ENCODE measurements around the gene UNC13A. TPM values are rescaled to one million over a fixed set of nuclear protein-coding genes. Genes with fewer than 3 reads are reported as not detected.

Gene UNC13A
- total RNA-seq, 6 experiments from 2014 or later: 0.02 TPM; not detected in 5

DNA sequence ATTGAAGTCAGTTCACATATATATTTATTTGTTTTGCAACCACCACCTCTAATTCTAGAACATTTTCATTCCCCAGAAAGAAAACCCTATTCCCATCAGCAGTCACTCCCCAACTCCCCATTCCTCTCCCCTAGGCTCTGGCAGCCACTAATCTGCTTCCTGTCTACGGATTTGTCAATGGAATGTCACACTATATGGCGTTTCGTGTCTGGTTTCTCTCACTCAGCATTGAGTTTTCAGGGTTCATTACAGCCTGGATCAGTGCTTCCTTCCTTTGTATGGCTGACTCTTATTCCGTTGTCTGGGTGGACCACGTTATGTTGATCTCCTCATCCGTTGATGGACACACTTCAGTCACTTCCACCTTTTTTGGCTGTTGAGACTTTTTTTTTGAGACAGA, 123.4 kb downstream of the UNC13A start:
- Histone ChIP-seq H3K9me3 (no peaks in the 10 kb centered on the region), H3K4me3 (no peak overlapping the region)
- intact Hi-C loops (cut with DNase I): no loop called here

DNA sequence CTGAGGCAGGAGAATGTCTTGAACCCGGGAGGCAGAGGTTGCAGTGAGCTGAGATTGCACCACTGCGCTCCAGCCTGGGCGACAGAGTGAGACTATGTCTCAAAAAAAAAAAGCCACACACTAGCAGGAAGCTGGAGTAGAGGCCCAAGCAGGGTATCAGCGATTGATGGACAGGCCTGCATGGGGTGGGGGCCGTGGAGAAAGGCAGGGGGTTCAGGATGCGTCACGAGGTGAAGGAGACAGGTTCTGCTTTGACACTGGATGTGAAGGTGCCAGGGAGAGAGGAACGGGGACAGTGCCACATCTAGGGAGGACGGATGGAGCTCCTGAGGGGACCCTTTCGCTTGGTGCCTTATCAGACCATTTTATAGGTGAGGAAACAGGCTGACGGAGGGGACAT, 125.6 kb downstream of the UNC13A start:
- WGBS (ENCODE audit: insufficient coverage, low coverage, low lambda C conversion rate, missing lambda C conversion rate): 84% methylated on average over 4 of the region's 11 CpGs
- intact Hi-C loops (cut with DNase I): no loop called here
- Histone ChIP-seq H3K4me3 (no peak overlapping the region), H3K36me3 (peaks cover 0 to 19% (median under 1%) of the 10 kb centered on the region in 4 donors), H3K27ac (no peak overlapping the region), H3K27me3 (no peaks in the 10 kb centered on the region), H3K4me1 (no peaks in the 10 kb centered on the region), H3K9me3 (no peaks in the 10 kb centered on the region)
- DNase-seq (no peak), ATAC-seq (no peak)
- TF ChIP-seq, protein P1, sequence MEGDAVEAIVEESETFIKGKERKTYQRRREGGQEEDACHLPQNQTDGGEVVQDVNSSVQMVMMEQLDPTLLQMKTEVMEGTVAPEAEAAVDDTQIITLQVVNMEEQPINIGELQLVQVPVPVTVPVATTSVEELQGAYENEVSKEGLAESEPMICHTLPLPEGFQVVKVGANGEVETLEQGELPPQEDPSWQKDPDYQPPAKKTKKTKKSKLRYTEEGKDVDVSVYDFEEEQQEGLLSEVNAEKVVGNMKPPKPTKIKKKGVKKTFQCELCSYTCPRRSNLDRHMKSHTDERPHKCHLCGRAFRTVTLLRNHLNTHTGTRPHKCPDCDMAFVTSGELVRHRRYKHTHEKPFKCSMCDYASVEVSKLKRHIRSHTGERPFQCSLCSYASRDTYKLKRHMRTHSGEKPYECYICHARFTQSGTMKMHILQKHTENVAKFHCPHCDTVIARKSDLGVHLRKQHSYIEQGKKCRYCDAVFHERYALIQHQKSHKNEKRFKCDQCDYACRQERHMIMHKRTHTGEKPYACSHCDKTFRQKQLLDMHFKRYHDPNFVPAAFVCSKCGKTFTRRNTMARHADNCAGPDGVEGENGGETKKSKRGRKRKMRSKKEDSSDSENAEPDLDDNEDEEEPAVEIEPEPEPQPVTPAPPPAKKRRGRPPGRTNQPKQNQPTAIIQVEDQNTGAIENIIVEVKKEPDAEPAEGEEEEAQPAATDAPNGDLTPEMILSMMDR (IDR thresholded peaks at IDR 0.05): no peak
- TF ChIP-seq POLR2A (IDR thresholded peaks at IDR 0.05): no peak

More for the DNA sequence above, 123.4 kb downstream of the UNC13A start:
- no peak overlapping the region for H3K27ac ChIP-seq
- H3K36me3 ChIP-seq: peaks cover 0 to 40% (median 15%) of the 10 kb centered on the region in 4 donors
- no peaks in the 10 kb centered on the region for H3K27me3 ChIP-seq
- DNase-seq (no peak), ATAC-seq (no peak)
- TF ChIP-seq POLR2A (IDR thresholded peaks at IDR 0.05): no peak
- TF ChIP-seq, protein P1 (IDR thresholded peaks at IDR 0.05): no peak
- WGBS (ENCODE audit: insufficient coverage, low coverage, low lambda C conversion rate, missing lambda C conversion rate): 41% methylated on average over 6 of the region's 6 CpGs
- no peaks in the 10 kb centered on the region for H3K4me1 ChIP-seq

DNA sequence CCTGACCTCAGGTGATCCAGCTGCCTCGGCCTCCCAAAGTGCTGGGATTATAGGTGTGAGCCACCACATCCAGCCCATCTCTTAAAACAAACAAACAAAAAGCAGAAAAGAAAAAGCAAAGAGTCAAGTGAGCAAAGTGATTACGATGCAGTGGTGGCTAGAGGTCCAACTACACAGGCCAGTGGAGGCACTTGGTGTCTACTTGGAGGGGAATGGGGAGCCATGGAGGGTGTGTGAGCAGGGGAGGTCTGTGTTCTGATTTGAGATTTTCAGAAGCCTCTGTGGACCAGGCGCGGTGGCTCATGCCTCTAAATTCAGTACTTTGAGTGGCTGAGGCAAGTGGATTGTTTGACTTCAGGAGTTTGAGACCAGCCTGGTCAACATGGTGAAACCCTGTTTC, 126.1 kb downstream of the UNC13A start:
- H3K27ac ChIP-seq: no peak overlapping the region
- DNase-seq (no peak), ATAC-seq (no peak)
- peaks cover 0 to 14% (median 0%) of the 10 kb centered on the region in 4 donors for H3K36me3 ChIP-seq
- no peaks in the 10 kb centered on the region for H3K27me3 ChIP-seq
- intact Hi-C loops (cut with DNase I): no loop called here
- no peak overlapping the region for H3K4me3 ChIP-seq
- TF ChIP-seq POLR2A (IDR thresholded peaks at IDR 0.05): no peak
- TF ChIP-seq, protein P1 (IDR thresholded peaks at IDR 0.05): no peak
- H3K9me3 ChIP-seq: no peaks in the 10 kb centered on the region
- H3K4me1 ChIP-seq: no peaks in the 10 kb centered on the region
- WGBS (ENCODE audit: insufficient coverage, low coverage, low lambda C conversion rate, missing lambda C conversion rate): 96% methylated on average over 3 of the region's 4 CpGs

DNA sequence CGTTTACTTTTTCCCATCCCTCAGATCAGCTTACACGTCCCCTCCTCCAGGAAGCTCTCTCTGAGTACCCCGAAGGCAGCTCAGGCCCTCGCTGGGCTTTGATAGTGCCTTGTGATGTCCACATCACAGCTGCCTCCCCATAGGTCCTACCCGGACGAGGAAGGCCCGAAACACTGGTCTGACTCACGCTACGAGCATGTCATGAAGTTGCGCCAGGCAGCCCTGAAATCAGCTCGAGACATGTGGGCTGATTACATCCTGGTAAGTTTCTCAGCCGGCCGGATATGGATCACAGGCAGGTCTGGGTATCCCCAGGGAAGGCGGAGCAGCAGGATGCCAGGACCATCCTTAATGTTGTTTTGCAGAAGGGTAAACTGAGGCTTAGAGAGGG, 128.0 kb downstream of the UNC13A start:
- Histone ChIP-seq H3K36me3 (peaks cover 0 to 13% (median 0%) of the 10 kb centered on the region in 4 donors), H3K27me3 (no peaks in the 10 kb centered on the region), H3K9me3 (no peaks in the 10 kb centered on the region), H3K4me3 (no peak overlapping the region), H3K27ac (peak overlapping the region in 2 of 3 donors; percentile 13 to 54), H3K4me1 (peaks cover 0 to under 1% (median under 1%) of the 10 kb centered on the region in 4 donors)
- intact Hi-C loops (cut with DNase I): no loop called here
- DNase-seq: peak in 1 of 3 donors; percentile 55
- ATAC-seq: peak in 2 of 4 donors; percentile 17 to 42
- no peak for TF ChIP-seq POLR2A (IDR thresholded peaks at IDR 0.05)
- TF ChIP-seq, protein P1 (IDR thresholded peaks at IDR 0.05): no peak
- WGBS (ENCODE audit: insufficient coverage, low coverage, low lambda C conversion rate, missing lambda C conversion rate): 61% methylated on average over 14 of the region's 14 CpGs

DNA sequence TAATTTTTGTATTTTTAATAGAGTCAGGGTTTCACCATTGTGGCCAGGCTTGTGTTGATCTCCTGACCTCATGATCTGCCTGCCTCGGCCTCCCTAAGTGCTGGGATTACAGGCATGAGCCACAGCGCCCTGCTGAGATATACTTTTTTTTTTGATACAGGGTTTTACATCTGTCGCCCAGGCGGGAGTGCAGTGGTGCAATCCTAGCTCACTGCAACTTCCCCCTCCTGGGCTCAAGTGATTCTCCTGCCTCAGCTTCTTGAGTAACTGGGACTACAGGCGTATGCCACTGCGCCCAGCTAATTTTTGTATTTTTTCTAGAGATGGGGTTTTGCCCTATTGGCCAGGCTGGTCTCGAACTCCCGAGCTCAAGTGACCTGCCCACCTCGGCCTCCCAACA, 130.7 kb downstream of the UNC13A start:
- Histone ChIP-seq H3K9me3 (no peaks in the 10 kb centered on the region), H3K4me3 (no peak overlapping the region), H3K27me3 (no peaks in the 10 kb centered on the region), H3K36me3 (peaks cover 0 to 13% (median 0%) of the 10 kb centered on the region in 4 donors), H3K4me1 (peaks cover 0 to 5% (median 2%) of the 10 kb centered on the region in 4 donors), H3K27ac (peak overlapping the region in 1 of 3 donors; percentile 80)
- TF ChIP-seq, protein P1 (IDR thresholded peaks at IDR 0.05): no peak
- TF ChIP-seq POLR2A (IDR thresholded peaks at IDR 0.05): no peak
- no peak for ATAC-seq
- DNase-seq: peak in 1 of 3 donors; percentile 35
- 87% methylated on average over 5 of the region's 9 CpGs for WGBS (ENCODE audit: insufficient coverage, low coverage, low lambda C conversion rate, missing lambda C conversion rate)
- intact Hi-C loops (cut with DNase I): no loop called here
